ENCODE measurements around the gene HAO2.

The HAO2 gene

DNA sequence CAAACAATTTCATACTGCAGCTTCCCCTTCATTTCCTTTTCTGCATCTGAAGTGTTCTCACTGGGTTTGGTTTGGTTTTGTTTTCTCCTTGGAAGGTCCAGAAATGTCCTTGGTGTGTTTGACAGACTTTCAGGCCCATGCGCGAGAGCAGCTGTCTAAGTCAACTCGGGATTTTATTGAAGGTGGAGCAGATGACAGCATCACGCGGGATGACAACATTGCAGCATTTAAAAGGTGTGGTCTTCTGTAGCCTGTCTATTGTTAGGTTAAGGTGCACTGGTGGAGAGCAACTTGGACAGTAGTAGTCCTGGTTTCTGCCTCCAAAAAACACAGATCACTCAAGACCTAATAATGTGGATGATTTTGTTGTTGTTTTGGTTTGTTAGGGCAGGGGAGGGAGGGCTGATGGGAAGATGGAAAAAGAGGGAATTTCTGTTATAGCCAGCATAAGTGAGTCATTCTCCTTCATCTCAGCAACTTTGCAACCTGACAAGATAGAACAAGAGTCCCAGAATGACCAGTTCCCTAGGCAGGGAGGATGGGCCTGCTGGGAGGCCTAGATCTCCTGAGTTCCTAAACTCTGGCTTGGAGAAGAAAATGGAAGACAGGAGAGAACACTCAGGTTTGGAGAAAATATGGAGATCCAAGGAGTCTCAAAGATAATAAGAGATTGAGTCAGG is 12.5 kb downstream of the HAO2 start:
- DNase-seq = no peak

DNA sequence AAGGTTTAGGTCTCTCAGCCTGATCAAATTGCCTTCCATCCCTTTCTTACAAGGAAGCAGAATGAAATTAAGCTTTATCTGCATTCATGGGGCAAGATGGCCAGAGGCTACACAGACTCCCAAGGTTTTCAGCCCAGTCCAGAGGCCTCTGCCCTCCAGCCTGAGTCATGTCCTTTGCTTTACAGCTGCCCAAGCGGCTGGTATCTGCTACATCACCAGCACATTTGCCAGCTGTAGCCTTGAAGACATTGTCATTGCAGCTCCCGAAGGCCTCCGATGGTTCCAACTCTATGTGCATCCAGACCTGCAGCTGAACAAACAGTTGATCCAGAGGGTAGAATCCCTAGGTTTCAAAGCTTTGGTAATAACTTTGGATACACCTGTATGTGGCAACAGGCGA is 16.0 kb downstream of the HAO2 start:
- no peak for DNase-seq

DNA sequence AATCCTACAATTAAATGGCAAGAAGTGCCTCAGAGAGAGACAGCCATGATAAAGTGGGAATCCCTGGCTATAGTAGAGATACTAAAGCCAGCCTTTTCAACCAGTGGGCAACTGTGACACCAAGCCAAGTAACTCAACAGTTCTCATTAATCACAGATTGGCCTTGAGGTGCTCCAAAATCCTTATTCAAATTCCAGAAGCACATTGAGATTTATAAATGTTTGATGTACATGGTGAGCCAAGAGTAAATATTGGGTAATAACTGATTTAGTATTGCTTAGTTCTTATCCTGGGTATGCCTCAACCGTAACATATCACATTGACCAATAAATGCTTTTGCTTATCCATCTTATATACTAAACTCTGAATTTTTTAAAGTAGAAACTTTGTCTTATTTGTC is 17.1 kb downstream of the HAO2 start:
- no peak for DNase-seq

DNA sequence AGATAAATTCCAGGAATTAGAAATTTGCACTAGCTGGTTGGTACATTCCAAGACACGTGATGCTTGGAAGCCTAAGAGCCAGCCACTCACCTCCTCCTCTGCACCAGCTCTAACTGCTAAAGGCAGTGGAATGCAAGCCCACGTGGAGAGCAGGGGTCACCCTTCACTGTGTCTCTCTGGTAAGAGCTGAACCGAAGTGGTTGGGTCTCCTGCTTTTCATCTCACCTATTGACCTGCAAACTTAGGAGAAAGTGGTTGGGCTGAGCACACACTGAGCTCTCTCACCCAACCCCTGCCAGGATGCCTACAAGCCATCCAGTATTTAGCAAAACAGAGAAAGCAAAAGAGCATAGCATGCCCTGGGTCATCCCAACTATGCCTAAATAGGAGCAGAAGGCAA is 19.3 kb downstream of the HAO2 start:
- DNase-seq = no peak

DNA sequence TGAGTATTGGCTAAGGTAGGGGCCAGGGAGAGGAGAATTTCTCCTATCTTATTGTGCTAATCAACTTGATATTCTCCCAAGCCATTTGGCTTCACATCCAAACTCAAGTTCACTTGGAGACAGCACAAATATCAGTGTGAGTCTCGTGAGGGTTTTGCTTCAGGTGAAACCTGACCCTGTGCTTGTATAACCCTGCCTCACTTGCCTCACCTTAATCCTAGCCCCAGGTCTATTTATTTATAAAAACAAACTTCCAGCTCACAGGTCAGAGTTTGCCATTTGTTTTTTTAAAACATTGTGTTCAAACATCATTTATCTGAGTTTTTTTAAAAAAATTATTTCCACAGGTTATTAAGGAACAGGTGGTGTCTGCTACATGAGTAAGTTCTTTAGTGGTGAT is 19.9 kb downstream of the HAO2 start:
- no peak for DNase-seq

DNA sequence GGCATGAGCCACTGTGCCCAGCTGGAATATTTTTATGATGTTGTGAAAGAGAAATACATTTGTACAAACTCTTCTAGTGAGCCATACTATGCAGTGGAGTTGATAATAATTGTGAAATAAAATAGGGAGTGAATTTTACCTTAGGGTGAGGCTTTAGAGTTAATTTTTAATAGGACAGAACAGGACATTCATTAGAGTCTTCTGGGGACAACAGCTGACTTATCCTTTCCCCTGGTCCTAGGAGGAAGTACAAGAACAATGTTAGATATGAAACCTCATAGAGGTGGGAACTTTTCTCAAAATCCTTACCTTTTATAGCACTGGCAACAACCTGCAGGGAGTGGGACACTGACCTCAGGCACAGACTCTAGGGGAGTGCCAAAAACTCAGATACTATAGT is 21.9 kb downstream of the HAO2 start:
- no peak for DNase-seq

DNA sequence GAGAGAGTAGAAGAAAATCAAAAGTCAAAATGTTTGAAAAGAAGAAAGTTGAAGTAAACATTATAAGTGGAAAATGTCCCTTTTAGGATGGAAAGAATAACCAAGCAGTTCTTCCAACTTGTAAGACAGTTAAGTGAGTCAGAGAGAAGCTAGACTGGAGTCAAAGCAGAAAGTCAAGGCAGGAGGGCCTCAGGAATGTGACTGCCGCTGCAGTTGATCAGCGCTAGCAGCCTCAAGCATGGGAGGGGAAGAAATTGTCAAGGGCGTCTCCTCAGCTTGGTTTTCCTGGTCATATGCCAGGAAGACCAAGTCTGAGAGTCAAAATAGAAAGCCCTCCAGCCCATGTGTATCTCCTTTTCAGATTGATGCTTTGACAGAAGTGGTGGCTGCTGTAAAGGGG is 23.2 kb downstream of the HAO2 start:
- DNase-seq = no peak

DNA sequence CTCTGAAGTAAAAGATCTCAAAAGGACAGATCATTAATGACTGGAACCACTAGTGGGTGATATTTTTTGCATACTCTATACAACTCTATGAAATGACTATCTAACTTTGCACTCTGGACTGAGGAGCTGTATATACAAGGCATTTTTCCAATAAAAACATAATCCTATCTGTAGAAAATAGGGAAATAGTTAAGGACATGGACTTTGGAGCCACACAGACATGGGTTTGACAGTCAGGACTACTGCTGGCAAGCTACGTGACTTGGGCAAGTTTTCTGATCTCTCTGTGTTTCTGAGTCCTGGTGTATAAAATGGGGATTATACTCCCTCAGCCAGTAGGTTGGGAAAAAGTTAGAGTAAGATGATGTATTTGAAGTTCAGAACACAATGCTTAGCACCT is 25.5 kb downstream of the HAO2 start:
- no peak for DNase-seq

DNA sequence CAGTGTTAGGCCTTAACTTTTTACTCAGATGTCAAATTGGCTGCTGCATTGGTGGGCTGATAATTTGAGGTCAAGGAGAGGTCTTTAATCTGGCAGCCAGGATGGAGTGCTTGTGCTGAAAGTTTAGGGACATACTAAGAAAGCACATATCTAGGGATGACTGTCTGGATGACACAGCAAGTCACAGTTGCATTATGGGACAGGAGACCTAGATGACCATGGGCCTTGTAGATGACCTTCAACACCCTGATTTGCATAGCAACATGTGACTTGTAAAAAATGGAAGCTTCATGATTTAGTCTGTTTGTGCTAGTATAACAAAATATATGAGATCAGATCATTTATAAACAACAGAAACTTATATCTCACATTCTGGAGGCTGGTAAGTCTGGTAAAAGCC is 28.4 kb downstream of the HAO2 start:
- DNase-seq = no peak

DNA sequence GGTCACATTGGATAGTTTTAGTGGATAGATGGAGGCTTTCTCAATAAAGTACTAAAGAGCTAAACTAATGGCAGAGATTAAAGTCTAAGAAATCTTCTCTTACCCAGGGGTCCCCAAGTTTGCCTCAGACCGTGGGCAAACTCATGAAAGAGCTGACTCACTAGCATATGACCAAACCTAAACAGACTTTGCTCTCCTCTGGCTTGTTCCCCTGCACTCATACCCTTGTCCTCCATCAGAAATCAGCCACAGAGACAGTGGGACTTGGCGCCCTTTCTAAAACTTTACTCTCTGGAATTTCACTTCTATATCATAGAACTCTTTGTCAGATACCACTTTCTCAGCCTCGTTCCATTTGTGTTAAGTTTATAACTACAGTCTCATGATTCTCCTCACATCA is 29.4 kb downstream of the HAO2 start:
- no peak for DNase-seq

DNA sequence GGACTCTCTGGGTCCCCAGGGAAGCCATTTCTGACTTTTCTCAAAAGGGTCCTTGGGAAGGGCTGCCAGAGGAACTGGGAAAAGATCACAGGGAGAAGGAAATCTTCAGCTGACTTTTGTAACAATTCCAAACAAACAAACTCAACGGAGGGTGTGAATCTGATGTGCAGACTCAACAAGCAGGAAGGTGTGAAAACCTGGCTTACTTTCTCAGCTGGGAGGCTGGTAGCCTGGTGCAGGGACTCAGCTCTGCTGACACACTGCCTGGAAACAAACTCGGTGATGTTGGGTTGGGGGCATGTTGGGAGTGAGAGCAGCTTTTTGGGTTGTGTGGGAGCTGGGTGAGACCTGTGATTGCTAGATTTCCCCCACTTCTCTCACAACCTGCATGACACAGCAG is 36.2 kb downstream of the HAO2 start:
- DNase-seq = no peak

DNA sequence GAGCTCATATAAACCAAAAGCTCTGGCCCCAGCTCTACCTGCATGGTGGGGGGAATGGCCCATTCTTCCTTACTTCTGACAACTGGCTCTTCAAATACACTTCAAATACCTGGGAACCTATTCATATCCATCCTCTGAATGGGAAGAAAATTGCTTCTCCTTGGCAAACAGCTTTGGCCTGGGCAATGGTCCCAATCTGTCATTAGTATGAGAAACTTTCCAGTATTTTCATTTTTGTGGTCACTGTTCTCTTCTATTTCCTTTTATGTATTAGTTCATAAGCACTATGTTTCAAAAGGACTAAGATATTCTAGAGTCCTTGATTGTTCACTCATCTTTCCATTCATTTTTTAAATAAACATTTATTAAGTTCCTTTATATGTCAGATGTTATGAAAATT is 41.1 kb downstream of the HAO2 start:
- DNase-seq = no peak

DNA sequence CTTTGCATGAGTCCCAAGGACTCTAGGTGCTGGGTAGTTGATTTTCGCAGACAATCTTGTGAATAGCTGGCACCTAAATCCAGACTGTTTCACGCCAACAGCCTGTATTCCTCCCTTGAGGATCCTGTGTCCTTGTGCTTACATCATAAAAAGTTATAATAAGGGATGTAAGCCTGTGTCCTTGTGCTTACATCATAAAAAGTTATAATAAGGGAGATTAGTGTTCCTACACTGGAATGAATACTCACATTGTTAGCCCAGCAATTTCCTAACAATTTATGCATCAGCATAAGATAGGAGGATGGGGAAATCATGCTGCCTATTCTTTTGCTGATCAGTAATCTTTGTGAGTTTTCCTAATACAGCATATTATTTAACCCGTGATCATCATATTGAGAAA is 42.4 kb downstream of the HAO2 start:
- no peak for DNase-seq

DNA sequence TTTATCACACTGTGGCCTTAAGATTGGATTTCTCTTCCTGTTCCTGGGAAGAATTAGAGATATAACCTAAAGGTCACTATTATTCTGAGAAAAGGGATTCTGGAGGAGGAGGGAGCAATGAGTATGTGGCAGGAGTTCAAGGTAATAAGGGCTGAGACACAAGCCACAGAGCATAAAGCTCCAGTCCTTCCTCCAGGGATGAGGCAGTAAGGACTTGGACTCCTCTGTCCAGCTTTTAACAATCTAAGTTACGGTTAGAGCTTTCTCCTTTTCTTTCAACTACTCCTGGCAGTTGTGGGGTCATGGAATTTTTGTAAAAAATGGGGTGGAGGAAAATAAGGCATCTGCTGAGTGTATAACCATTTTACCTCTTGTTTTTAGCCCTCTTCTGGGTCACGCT is 46.4 kb downstream of the HAO2 start, which contains the start of gene HSD3B2:
TSS of gene HSD3B2 (plus strand) at position 201 of the 400 bp plus-strand sequence. CDS start 270 bp downstream, outside the sequence.
- no peak for DNase-seq

DNA sequence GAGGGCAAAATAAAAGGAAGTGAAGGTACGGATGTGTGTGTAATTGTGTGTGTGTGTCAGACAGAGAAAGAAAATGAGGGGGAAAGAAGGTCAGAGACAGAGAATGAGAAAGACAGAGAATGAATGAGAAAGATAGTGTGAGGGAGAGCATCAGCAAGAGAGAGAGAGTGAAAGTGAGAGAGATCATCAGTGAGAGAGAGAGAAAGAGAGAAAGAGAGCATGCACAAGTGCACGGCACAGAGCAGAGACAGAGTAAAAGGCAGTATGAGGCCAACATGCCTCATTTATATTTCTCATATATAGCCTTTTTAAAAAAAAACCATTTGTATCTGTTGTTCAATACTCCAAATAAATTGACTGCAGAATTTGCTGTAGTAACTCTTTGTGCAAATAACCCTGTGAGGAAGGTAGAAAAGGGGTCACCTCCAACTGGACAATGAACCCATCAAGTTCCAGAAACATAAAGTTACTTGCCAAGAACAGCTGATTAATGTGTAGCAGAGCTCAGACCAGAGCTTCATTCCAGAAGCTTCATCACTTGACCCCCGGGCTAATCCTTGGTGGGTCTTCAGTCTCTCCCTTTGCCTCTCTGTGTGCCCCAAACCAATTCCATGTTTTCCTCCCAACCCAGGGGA is 47.5 kb downstream of the HAO2 start:
- DNase-seq = no peak

DNA sequence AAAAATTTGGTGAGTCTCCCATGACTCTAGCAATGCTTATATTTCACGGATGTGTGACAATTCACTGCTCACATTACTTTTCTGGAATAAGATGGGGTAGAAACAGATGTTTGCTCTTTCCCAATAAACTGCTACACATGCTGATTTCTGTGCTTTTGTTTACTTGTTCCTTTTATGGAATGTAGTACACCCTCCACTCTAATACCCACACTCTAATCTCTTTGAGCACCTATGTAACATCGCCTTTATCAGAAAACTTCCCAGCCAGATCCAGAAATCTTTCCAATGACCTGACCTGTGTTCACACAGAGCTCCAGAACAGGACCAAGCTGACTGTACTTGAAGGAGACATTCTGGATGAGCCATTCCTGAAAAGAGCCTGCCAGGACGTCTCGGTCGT is 50.5 kb downstream of the HAO2 start:
- no peak for DNase-seq

DNA sequence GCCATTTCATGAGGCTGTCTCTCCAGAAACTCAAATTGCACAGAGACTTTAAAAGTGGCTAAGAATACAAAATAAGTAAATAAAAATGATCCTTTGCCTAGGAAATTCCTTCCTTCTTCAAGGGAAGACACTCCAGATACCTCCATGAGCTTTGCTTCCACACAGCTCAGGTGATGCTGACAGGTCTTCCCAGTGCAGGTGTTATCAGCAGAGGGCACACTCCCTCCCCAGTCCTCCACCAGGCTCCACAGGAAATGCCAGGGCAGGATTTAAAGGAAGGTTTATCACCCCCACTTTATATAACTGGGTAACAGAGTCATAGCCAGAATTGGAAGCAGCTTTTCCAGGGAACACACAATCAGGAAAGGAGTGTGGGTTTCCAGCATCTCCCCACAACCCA is 52.1 kb downstream of the HAO2 start:
- DNase-seq = no peak

DNA sequence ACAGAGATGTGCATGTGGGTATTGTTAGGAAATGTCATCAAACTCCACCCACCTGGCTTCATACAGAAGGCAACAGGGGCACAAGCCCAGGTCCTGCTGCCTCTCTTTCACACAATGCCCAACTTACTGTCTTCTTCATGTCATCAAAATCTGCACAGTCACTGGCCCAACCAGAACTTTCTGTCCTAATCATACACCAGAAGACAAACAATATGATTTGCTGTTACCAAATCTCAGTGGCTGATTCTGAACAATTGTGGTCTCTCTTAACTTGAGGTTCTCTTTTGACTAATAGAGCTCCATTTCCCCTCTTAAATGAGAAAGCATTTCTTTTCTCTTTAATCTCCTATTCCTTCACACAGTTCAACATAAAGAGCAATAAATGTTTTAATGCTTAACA is 54.0 kb downstream of the HAO2 start:
- DNase-seq = no peak

DNA sequence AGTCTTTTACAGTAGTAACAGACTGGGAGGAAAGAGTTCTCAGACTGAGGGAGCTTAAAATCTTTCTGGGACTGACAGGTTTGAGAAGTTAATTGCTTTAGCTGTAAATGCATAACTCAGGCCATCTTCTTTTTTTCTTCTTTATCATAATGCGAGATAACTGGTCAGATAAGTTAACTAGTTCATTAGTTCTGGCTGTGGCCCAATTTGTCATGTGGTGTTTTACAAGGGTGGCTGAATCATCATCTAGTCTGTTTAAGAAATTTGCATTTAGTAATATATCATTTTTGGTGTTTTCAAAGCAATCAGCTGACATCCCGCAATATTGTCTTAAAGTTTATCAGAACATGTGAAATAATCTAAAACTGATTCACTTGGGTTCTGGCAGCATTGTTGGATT is 60.4 kb downstream of the HAO2 start:
- DNase-seq = no peak

DNA sequence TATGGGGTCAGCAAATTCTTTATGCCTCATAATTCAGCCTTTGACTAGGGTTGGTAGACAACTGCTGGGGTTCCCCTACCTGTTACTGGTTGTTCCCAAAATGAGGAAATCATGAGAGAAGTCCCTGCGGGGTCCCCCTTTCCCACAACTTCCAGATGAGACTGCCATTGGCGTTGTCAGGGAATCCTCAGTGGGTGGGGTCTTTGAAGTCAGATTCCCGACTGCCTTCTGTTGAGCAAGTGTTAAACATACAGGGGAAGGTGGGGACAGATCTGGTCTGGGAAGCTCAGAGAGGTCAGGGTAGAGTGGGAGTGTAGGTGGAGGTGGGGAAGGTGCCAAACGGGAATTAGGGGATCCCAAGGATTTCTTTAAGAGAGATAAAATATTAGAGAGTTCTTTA is 61.1 kb downstream of the HAO2 start:
- DNase-seq = no peak

DNA sequence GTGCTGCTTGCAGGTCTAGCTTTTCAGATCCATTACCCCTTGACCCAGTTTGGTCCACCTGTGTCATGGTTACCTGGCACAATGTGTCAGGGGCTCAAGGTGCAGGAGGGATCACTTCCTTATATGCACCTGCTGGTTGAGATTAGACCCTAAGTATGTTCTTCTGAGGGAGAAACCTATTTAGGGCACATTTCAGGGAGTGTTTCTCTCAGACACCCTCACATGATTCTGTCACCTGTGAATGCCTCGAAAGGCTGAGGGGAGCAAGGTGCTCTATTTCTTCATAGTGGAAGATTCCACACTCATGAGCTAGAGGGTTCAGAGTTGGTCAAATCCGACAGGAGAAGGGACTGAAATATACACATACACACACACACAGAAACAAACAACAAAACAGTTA is 61.9 kb downstream of the HAO2 start:
- DNase-seq = no peak

DNA sequence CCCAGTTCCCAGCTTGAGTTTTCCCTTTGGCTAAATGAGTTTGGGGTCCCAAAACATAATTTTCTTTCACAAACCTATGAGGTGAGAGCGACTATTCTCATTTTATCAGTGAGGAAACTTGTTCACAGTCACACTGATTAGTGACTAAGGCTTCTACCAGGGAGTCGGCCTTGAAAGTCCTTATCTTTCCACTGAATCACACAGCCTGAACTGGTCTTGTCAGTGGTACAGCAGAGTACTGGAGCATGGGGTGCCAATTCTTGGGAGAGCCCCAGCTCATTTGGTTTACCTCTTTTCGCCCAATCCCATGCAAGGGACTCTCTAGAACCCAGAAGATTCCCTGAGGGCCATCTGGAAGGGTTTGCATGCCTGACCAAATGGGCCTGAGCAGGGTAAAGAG is 63.3 kb downstream of the HAO2 start:
- no peak for DNase-seq

DNA sequence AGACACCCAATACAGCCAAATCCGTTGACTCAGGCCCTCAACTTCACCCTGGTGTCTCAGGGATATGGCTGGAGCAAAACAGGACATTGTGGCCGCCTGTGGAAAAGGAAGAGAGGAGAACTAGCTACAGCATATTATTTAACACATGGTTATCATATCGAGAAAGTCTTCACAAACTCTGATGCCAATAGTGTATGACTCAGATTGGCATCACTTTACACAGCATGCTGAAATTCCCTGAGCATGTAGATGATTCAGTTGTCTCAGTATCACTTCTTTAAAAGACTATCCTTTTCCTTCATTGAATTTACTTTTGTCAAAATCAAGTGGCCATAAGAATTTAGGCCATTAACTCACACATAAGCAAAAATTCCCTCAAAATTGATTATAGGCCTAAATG is 66.5 kb downstream of the HAO2 start:
- no peak for DNase-seq

DNA sequence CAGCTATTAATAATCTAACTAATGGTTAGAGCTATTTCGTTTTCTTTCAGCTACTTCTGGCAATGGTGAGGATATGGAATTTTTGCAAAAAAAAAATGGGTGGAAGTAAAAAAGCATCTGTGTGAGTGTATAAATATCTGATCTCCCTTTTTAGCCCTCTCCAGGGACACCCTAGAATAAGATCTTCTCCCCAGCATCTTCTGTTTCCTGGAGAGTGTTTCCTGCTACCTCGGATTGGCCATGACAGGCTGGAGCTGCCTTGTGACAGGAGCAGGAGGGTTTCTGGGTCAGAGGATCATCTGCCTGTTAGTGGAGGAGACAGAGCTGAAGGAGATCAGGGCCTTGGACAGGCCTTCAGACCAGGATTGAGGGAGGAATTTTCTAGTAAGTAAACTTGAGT is 70.2 kb downstream of the HAO2 start:
- no peak for DNase-seq

DNA sequence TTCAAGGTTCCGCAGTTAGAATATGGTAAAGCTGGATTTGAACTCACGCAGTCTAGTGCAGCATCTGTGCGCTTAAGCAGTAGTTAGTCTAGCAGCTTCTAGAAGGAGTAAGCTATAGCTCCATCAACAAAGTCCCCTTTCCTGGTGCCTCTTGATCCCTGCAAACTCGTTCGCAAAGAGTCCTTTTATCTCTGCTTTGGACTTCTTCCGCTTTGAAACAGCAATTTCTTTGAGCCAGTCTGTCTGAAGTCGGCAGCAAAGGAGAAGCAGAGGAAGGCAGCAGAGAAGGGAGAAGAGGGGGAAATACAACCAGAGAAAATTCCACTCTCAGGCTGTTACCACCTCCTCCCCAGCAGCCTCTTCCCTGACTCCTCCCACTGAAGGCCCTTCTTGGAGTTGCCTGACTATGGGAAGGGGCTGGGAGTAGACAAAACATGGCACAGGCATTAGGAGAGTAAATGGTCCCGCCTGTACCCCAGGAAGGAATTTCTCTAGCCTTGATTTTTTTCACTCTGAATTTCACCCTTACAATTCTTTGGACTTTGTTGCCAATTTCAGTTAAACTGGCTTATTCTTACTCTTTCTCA is 72.2 kb downstream of the HAO2 start:
- DNase-seq = no peak

Data from stimulated activated CD4-positive, alpha-beta T cell treated with anti-CD3 and anti-CD28 coated beads, Interleukin-4, amount 100 ng/mL, for 1 hour (primary cell).